BLaER1 treated with 17β-estradiol and CSF1 and Interleukin-3, amounts not matched to agents 10 nM and 100 nM (cell line): ENCODE measurements around the gene PDILT.

ENCODE experiments used
- H3K27ac ChIP-seq, 11 experiments: shearing (Covaris generic); formaldehyde crosslinking; 2 replicates each; pipeline ENCODE4 v1.8.1; 2022
- H3K27me3 ChIP-seq, 11 experiments: shearing (Covaris generic); formaldehyde crosslinking; 2 replicates each; pipeline ENCODE4 v1.8.1; 2022
- H3K36me3 ChIP-seq, 11 experiments: shearing (Covaris generic); formaldehyde crosslinking; 2 replicates each; pipeline ENCODE4 v1.8.1; 2022
- H3K4me1 ChIP-seq, 10 experiments: shearing (Covaris generic); formaldehyde crosslinking; 2 replicates each; pipeline ENCODE4 v1.8.1; 2022
- H3K4me2 ChIP-seq, 11 experiments: shearing (Covaris generic); formaldehyde crosslinking; 2 replicates each; pipeline ENCODE4 v1.8.1; 2022
- H3K4me3 ChIP-seq, 10 experiments: shearing (Covaris generic); formaldehyde crosslinking; 2 replicates each; pipeline ENCODE4 v1.8.1; 2022
- H3K9ac ChIP-seq, 11 experiments: shearing (Covaris generic); formaldehyde crosslinking; 2 replicates each; pipeline ENCODE4 v1.8.1; 2022
- H3K9me3 ChIP-seq, 11 experiments: shearing (Covaris generic); formaldehyde crosslinking; replicated peaks in 1 of 11; 2 replicates each; pipeline ENCODE4 v1.8.1; 2022
- H4K20me1 ChIP-seq, 11 experiments: shearing (Covaris generic); formaldehyde crosslinking; 2 replicates each; pipeline ENCODE4 v1.8.1; 2022
- Cebpa-rat ChIP-seq, 11 experiments: shearing (Covaris generic); IDR thresholded peaks; 2 replicates each; pipeline ENCODE4 v1.8.1; 2022

The PDILT gene

GRCh38 chr16:20388854-20389253, 15.7 kb downstream of the PDILT start:
- Histone ChIP-seq H3K36me3 (no peaks in the 10 kb centered on the region), H3K4me1 (peaks cover 0 to 7% (median 0%) of the 10 kb centered on the region in 10 experiments; a peak in 1 of 20 replicates), H3K27ac (no peak overlapping the region), H3K9ac (no peak overlapping the region), H3K4me2 (no peak overlapping the region), H3K27me3 (no peaks in the 10 kb centered on the region), H4K20me1 (no peaks in the 10 kb centered on the region), H3K4me3 (no peak overlapping the region), H3K9me3 (no peaks in the 10 kb centered on the region)
- TF ChIP-seq Cebpa-rat (IDR thresholded peaks at IDR 0.05), result no peak

- no peak for TF ChIP-seq Cebpa-rat (IDR thresholded peaks at IDR 0.05)
- H4K20me1 ChIP-seq, result no peaks in the 10 kb centered on the region; a peak in 1 of 22 replicates
These were observed 16.6 kb downstream of the PDILT start for GRCh38 chr16:20387978-20388377.

GRCh38 chr16:20385844-20386832, 18.4 kb downstream of the PDILT start:
- no peak for TF ChIP-seq Cebpa-rat (IDR thresholded peaks at IDR 0.05)
- Histone ChIP-seq H3K4me1 (peaks cover 0 to 4% (median 0%) of the 10 kb centered on the region in 10 experiments; a peak in 1 of 20 replicates), H4K20me1 (no peaks in the 10 kb centered on the region; a peak in 1 of 22 replicates), H3K27me3 (no peaks in the 10 kb centered on the region), H3K4me3 (no peak overlapping the region), H3K27ac (no peak overlapping the region), H3K9me3 (no peaks in the 10 kb centered on the region), H3K4me2 (no peak overlapping the region), H3K9ac (no peak overlapping the region), H3K36me3 (no peaks in the 10 kb centered on the region)

More at GRCh38 chr16:20387978-20388377, 16.6 kb downstream of the PDILT start:
- Histone ChIP-seq H3K36me3 (no peaks in the 10 kb centered on the region), H3K27me3 (no peaks in the 10 kb centered on the region), H3K4me2 (no peak overlapping the region), H3K27ac (no peak overlapping the region), H3K9me3 (no peaks in the 10 kb centered on the region), H3K4me3 (no peak overlapping the region), H3K9ac (no peak overlapping the region), H3K4me1 (peaks cover 0 to 7% (median 0%) of the 10 kb centered on the region in 10 experiments; a peak in 2 of 20 replicates)

- no peak overlapping the region for H3K4me2 ChIP-seq
- no peak overlapping the region for H3K9ac ChIP-seq
- no peak for TF ChIP-seq Cebpa-rat (IDR thresholded peaks at IDR 0.05)
- H3K27ac ChIP-seq, result no peak overlapping the region
- H3K4me1 ChIP-seq, result peaks cover 0 to 4% (median 0%) of the 10 kb centered on the region in 10 experiments; a peak in 1 of 20 replicates
- H3K36me3 ChIP-seq, result no peaks in the 10 kb centered on the region
- no peaks in the 10 kb centered on the region for H3K9me3 ChIP-seq
- H3K27me3 ChIP-seq, result no peaks in the 10 kb centered on the region
- H4K20me1 ChIP-seq, result no peaks in the 10 kb centered on the region; a peak in 1 of 22 replicates
- H3K4me3 ChIP-seq, result no peak overlapping the region
These were observed 21.2 kb downstream of the PDILT start for GRCh38 chr16:20383106-20384029.

GRCh38 chr16:20382202-20382948, 22.2 kb downstream of the PDILT start:
- H4K20me1 ChIP-seq, result no peaks in the 10 kb centered on the region; a peak in 1 of 22 replicates
- no peaks in the 10 kb centered on the region for H3K27me3 ChIP-seq
- no peak overlapping the region for H3K9ac ChIP-seq
- H3K9me3 ChIP-seq, result no peaks in the 10 kb centered on the region
- TF ChIP-seq Cebpa-rat (IDR thresholded peaks at IDR 0.05), result no peak
- H3K4me3 ChIP-seq, result no peak overlapping the region
- no peak overlapping the region for H3K27ac ChIP-seq
- H3K4me1 ChIP-seq, result peaks cover 0 to 4% (median 0%) of the 10 kb centered on the region in 10 experiments; a peak in 1 of 20 replicates
- no peak overlapping the region for H3K4me2 ChIP-seq
- H3K36me3 ChIP-seq, result no peaks in the 10 kb centered on the region

- no peak for TF ChIP-seq Cebpa-rat (IDR thresholded peaks at IDR 0.05)
- Histone ChIP-seq H4K20me1 (no peaks in the 10 kb centered on the region; a peak in 1 of 22 replicates), H3K4me3 (no peak overlapping the region), H3K9ac (no peak overlapping the region), H3K4me1 (peaks cover 0 to 4% (median 0%) of the 10 kb centered on the region in 10 experiments; a peak in 1 of 20 replicates), H3K9me3 (no peaks in the 10 kb centered on the region), H3K4me2 (no peak overlapping the region), H3K27ac (no peak overlapping the region), H3K27me3 (no peaks in the 10 kb centered on the region), H3K36me3 (no peaks in the 10 kb centered on the region)
These were observed 23.8 kb downstream of the PDILT start for GRCh38 chr16:20380782-20381181.

- Histone ChIP-seq H3K9ac (no peak overlapping the region), H3K9me3 (no peaks in the 10 kb centered on the region), H3K4me2 (no peak overlapping the region), H4K20me1 (no peaks in the 10 kb centered on the region), H3K4me3 (no peak overlapping the region), H3K27me3 (no peaks in the 10 kb centered on the region), H3K4me1 (no peaks in the 10 kb centered on the region), H3K27ac (no peak overlapping the region), H3K36me3 (no peaks in the 10 kb centered on the region)
- TF ChIP-seq Cebpa-rat (IDR thresholded peaks at IDR 0.05), result no peak
These were observed 27.4 kb downstream of the PDILT start for GRCh38 chr16:20377181-20377580.

GRCh38 chr16:20372701-20373100, 31.8 kb downstream of the PDILT start:
- Histone ChIP-seq H3K4me2 (no peak overlapping the region), H3K9ac (no peak overlapping the region), H3K27ac (no peak overlapping the region), H3K9me3 (no peaks in the 10 kb centered on the region), H3K36me3 (no peaks in the 10 kb centered on the region), H3K4me3 (no peak overlapping the region), H3K27me3 (no peaks in the 10 kb centered on the region), H4K20me1 (no peaks in the 10 kb centered on the region), H3K4me1 (no peaks in the 10 kb centered on the region)
- TF ChIP-seq Cebpa-rat (IDR thresholded peaks at IDR 0.05), result no peak
